K562 (cell line): ENCODE measurements around the gene HPS4. TPM values are rescaled to one million over a fixed set of nuclear protein-coding genes. Genes with fewer than 3 reads are reported as not detected.
A peak's percentile ranks its signal among the peaks of the same experiment; 100 is the strongest.

Experiments
- BRF1 ChIP-seq: IDR thresholded peaks from 3 replicates; pipeline ENCODE4 v1.6.1; 2011; ENCODE audit warnings: borderline replicate concordance, mild to moderate bottlenecking; ENCODE audit not compliant: insufficient read length; ENCODE audit errors: extremely low read depth
- CHAMP1 ChIP-seq: fragments of 450-650 bp; IDR thresholded peaks from 2 replicates; pipeline ENCODE4 v1.6.1; 2016; ENCODE audit warnings: mild to moderate bottlenecking
- CREB3L1 ChIP-seq: fragments of 450-650 bp; IDR thresholded peaks from 2 replicates; pipeline ENCODE4 v1.6.1; 2014; ENCODE audit warnings: low read depth, mild to moderate bottlenecking, moderate library complexity, borderline replicate concordance
- FOXA1 ChIP-seq: fragments of 450-650 bp; IDR thresholded peaks from 2 replicates; pipeline ENCODE4 v1.6.1; 2016; ENCODE audit warnings: mild to moderate bottlenecking, borderline replicate concordance
- FOXO4 ChIP-seq: fragments of 450-650 bp; formaldehyde crosslinking; IDR thresholded peaks from 2 replicates; pipeline ENCODE4 v1.4.0; 2020; ENCODE audit warnings: mild to moderate bottlenecking, moderate library complexity
- HMBOX1 ChIP-seq: sonication (generic); IDR thresholded peaks from 2 replicates; pipeline ENCODE4 v1.6.1; 2016
- KHSRP ChIP-seq: fragments of 450-650 bp; IDR thresholded peaks from 2 replicates; pipeline ENCODE4 v1.6.1; 2017
- MYNN ChIP-seq, 2 experiments: sonication (generic); formaldehyde crosslinking in 1 of 2; IDR thresholded peaks; 2 replicates each; pipeline versions ENCODE4 v1.5.0 to v1.6.1; 2016 to 2020; ENCODE audit warnings: antibody characterized with exemption in 1 of 2, missing genetic modification reagents in 1 of 2
- PHTF2 ChIP-seq: fragments of 250-450 bp; sonication (Bioruptor Pico); IDR thresholded peaks from 2 replicates; pipeline ENCODE4 v1.5.0; 2021; ENCODE audit warnings: mild to moderate bottlenecking
- POLR2B ChIP-seq: fragments of 450-650 bp; IDR thresholded peaks from 2 replicates; pipeline ENCODE4 v1.6.1; 2018; ENCODE audit warnings: low read depth; ENCODE audit not compliant: partially characterized antibody
- RBBP5 ChIP-seq: fragments of 200-600 bp; sonication (generic); IDR thresholded peaks from 2 replicates; pipeline ENCODE4 v1.6.1; 2012; ENCODE audit warnings: borderline replicate concordance, mild to moderate bottlenecking, low read length, control low read depth, inconsistent platforms; ENCODE audit not compliant: insufficient read depth, poor library complexity, severe bottlenecking
- SMARCA5 ChIP-seq: fragments of 450-650 bp; IDR thresholded peaks from 2 replicates; pipeline ENCODE4 v1.6.1; 2016
- TBL1XR1 ChIP-seq, 2 experiments: IDR thresholded peaks; 2 replicates each; pipeline ENCODE4 v1.6.1; 2012; ENCODE audit warnings: improper control_type of control experiment in 2 of 2, low read length in 2 of 2, mild to moderate bottlenecking in 1 of 2
- ZNF121 ChIP-seq: sonication (generic); formaldehyde crosslinking; conservative IDR thresholded peaks from 2 replicates; pipeline ENCODE4 v1.8.0; 2022; ENCODE audit warnings: missing genetic modification reagents
- ZNF174 ChIP-seq: fragments of 250-450 bp; sonication (Bioruptor Pico); IDR thresholded peaks from 2 replicates; pipeline ENCODE4 v1.4.0; 2020; ENCODE audit warnings: mild to moderate bottlenecking
- ZNF232 ChIP-seq: sonication (generic); formaldehyde crosslinking; IDR thresholded peaks from 2 replicates; pipeline ENCODE4 v1.8.0; 2022; ENCODE audit warnings: mild to moderate bottlenecking, missing genetic modification reagents
- ZNF277 ChIP-seq: fragments of 250-450 bp; sonication (Bioruptor Pico); IDR thresholded peaks from 2 replicates; pipeline ENCODE4 v1.8.0; 2022; ENCODE audit warnings: inconsistent platforms, mild to moderate bottlenecking, moderate library complexity, borderline replicate concordance
- ZNF354B ChIP-seq: fragments of 250-450 bp; sonication (Bioruptor Pico); IDR thresholded peaks from 2 replicates; pipeline ENCODE4 v1.4.0; 2020
- ZNF511 ChIP-seq: sonication (generic); formaldehyde crosslinking; IDR thresholded peaks from 2 replicates; pipeline ENCODE4 v1.8.0; 2022; ENCODE audit warnings: mild to moderate bottlenecking, missing genetic modification reagents
- polyA plus RNA-seq, 8 experiments: library from polyadenylated mRNA; depleted of rRNA in 4 of 8; stranded (reverse) in 5 of 8; unstranded in 3 of 8; fragments of >200 nt; fragmentation: Nextera tagmentation in 2 of 8; fragmentation: Illumina TruSeq in 1 of 8; extraction: Ambion mirVana in 2 of 8; extraction: Trizol in 1 of 8; gene quantifications; 2 replicates each; pipeline versions ENCODE4 v1.2.1 to v1.2.3, GENCODE V29; 2011 to 2014; ENCODE audit warnings: inconsistent platforms in 1 of 8, missing spikeins in 1 of 8
- total RNA-seq, 7 experiments: library from RNA; depleted of rRNA in 6 of 7; stranded (reverse); fragments of >200 nt in 6 of 7; fragmentation: Illumina TruSeq in 2 of 7; extraction: Trizol in 2 of 7; gene quantifications; 2 replicates each; pipeline versions ENCODE4 v1.2.1 to v1.2.3, GENCODE V29; 2011 to 2021; ENCODE audit warnings: low replicate concordance in 1 of 7

Gene HPS4
- total and polyA plus RNA-seq, 9 of the 15 experiments (the other 6 are each of a cell fraction or from before 2014, with no cell fraction given): 12.8 to 29.2 (median 25.3) TPM

GRCh38 chr22:26512149-26512793, 28.7 kb upstream of the HPS4 start, which contains the start of gene TFIP11 (continued):
- TF ChIP-seq PHTF2 (CRISPR knock-in tag) (no peak), HMBOX1 (no peak), RBBP5 (peak; percentile 72), ZNF354B (no peak), ZNF121 (CRISPR knock-in tag) (no peak), FOXO4 (CRISPR knock-in tag) (no peak), KHSRP (0 out of 2 replicates have a peak, but pooled peaks have one; percentile 18), CHAMP1 (no peak), ZNF174 (CRISPR knock-in tag) (no peak), BRF1 (no peak), SMARCA5 (no peak), POLR2B (peak; percentile 55), ZNF511 (CRISPR knock-in tag) (peak; percentile 10; the same call in 1 of the 2 replicates), ZNF277 (CRISPR knock-in tag) (no peak), MYNN (IDR thresholded peaks at IDR 0.05) (no peak), MYNN (CRISPR knock-in tag; IDR thresholded peaks at IDR 0.05) (no peak), CREB3L1 (peak; percentile 37; the same call in 1 of the 2 replicates), ZNF232 (CRISPR knock-in tag) (no peak), FOXA1 (no peak), TBL1XR1 (IDR thresholded peaks at IDR 0.05; ENCODE audit: low read length in 2 of 2) (peak in 1 of 2 experiments; percentile 63; a peak in 1 of 4 replicates)
